NCI-H748 treated with DMSO at 0.1 percent for 48 hours (cell line): ENCODE measurements around the gene CREB5.

Experiments
- DNase-seq: peaks from one replicate; lab custom pipeline; 2025; lab: John Stamatoyannopoulos, UW

Gene CREB5

GRCh38 chr7:28709748-28710147 lies 297.4 kb downstream of the CREB5 start:
- DNase-seq: no peak

- DNase-seq: no peak
Observed at GRCh38 chr7:28711114-28711513, 298.8 kb downstream of the CREB5 start.

- DNase-seq: no peak
Observed at GRCh38 chr7:28714459-28715120, 302.3 kb downstream of the CREB5 start.

- DNase-seq: no peak
Observed at GRCh38 chr7:28717445-28718054, 305.2 kb downstream of the CREB5 start.

GRCh38 chr7:28718055-28718481 lies 305.8 kb downstream of the CREB5 start:
- no peak for DNase-seq

GRCh38 chr7:28718545-28718944 lies 306.2 kb downstream of the CREB5 start:
- DNase-seq: no peak

GRCh38 chr7:28722684-28723083 lies 310.4 kb downstream of the CREB5 start:
- peak; percentile 94 for DNase-seq

GRCh38 chr7:28723336-28723735 lies 311.0 kb downstream of the CREB5 start:
- no peak for DNase-seq

GRCh38 chr7:28724563-28724962 lies 312.2 kb downstream of the CREB5 start:
- DNase-seq: no peak

- no peak for DNase-seq
Observed at GRCh38 chr7:28725045-28725642, 312.8 kb downstream of the CREB5 start.

- no peak for DNase-seq
Observed at GRCh38 chr7:28725911-28726310, 313.6 kb downstream of the CREB5 start.

GRCh38 chr7:28726555-28726954 lies 314.2 kb downstream of the CREB5 start:
- DNase-seq: no peak

GRCh38 chr7:28729281-28729680 lies 317.0 kb downstream of the CREB5 start:
- peak; percentile 98 for DNase-seq

GRCh38 chr7:28729727-28730126 lies 317.4 kb downstream of the CREB5 start:
- DNase-seq: peak; percentile 78

- DNase-seq: no peak
Observed at GRCh38 chr7:28731092-28731658, 318.9 kb downstream of the CREB5 start.

GRCh38 chr7:28732071-28732869 lies 320.0 kb downstream of the CREB5 start:
- peak; percentile 80 for DNase-seq

- no peak for DNase-seq
Observed at GRCh38 chr7:28733035-28733434, 320.7 kb downstream of the CREB5 start.

- DNase-seq: no peak
Observed at GRCh38 chr7:28738412-28738811, 326.1 kb downstream of the CREB5 start.

GRCh38 chr7:28739128-28739527 lies 326.8 kb downstream of the CREB5 start:
- DNase-seq: no peak

- DNase-seq: no peak
Observed at GRCh38 chr7:28739826-28740225, 327.5 kb downstream of the CREB5 start.

GRCh38 chr7:28744951-28745350 lies 332.6 kb downstream of the CREB5 start:
- no peak for DNase-seq

- no peak for DNase-seq
Observed at GRCh38 chr7:28745351-28745750, 333.0 kb downstream of the CREB5 start.
